Small intestine (tissue), 7 donors: ENCODE measurements around the gene DUSP1. TPM values are rescaled to one million over a fixed set of nuclear protein-coding genes. Genes with fewer than 3 reads are reported as not detected.
A peak's percentile ranks its signal among the peaks of the same experiment; 100 is the strongest.

Experiments
- DNase-seq, 2 donors: peaks; one replicate each; pipeline versions ENCODE4 v3.0.0 to v3.0.0-alpha.2; 2013
- FAIRE-seq: peaks from 2 replicates; lab custom pipeline; 2012; peaks lifted over from hg19 to GRCh38; lab: Jason Lieb, UNC
- H3K27ac ChIP-seq, 3 donors: one replicate each; pipeline ENCODE4 v1.5.1; 2013; ENCODE audit warnings: low read length in 2 of 3, mild to moderate bottlenecking in 2 of 3, control low read depth in 1 of 3, inconsistent platforms in 1 of 3, low read depth in 1 of 3, moderate library complexity in 1 of 3
- H3K27me3 ChIP-seq, 3 donors: one replicate each; pipeline ENCODE4 v1.6.1; 2013; ENCODE audit warnings: low read length in 3 of 3, inconsistent platforms in 1 of 3; ENCODE audit not compliant: control insufficient read depth in 3 of 3, insufficient read depth in 3 of 3
- H3K36me3 ChIP-seq, 3 donors: one replicate each; pipeline ENCODE4 v1.6.1; 2013; ENCODE audit warnings: low read length in 3 of 3, inconsistent platforms in 1 of 3, low read depth in 1 of 3, mild to moderate bottlenecking in 1 of 3, moderate library complexity in 1 of 3; ENCODE audit not compliant: control insufficient read depth in 3 of 3, insufficient read depth in 2 of 3
- H3K4me1 ChIP-seq, 3 donors: one replicate each; pipeline ENCODE4 v1.6.1; 2013; ENCODE audit warnings: low read length in 2 of 3, inconsistent platforms in 1 of 3, low read depth in 1 of 3, mild to moderate bottlenecking in 1 of 3, moderate library complexity in 1 of 3; ENCODE audit not compliant: control insufficient read depth in 3 of 3, insufficient read depth in 2 of 3
- H3K4me3 ChIP-seq, 3 donors: one replicate each; pipeline ENCODE4 v1.5.1; 2013; ENCODE audit warnings: low read length in 3 of 3, control low read depth in 1 of 3, inconsistent platforms in 1 of 3, low read depth in 1 of 3, mild to moderate bottlenecking in 1 of 3, moderate library complexity in 1 of 3
- H3K9me3 ChIP-seq, 2 donors: one replicate each; pipeline ENCODE4 v1.6.1; 2013; ENCODE audit warnings: low read depth in 1 of 2, low read length in 1 of 2; ENCODE audit not compliant: control insufficient read depth in 2 of 2, insufficient read depth in 1 of 2
- WGBS, 3 donors: extraction: QIAGEN DNeasy Blood & Tissue Kit; methylation state at CpG; one replicate each; pipeline ENCODE4 v1.1.7; 2013; 5-methylcytosine and 5-hydroxymethylcytosine counted together
- polyA plus RNA-seq, 4 donors: library from polyadenylated mRNA; stranded (reverse) in 3 of 4; unstranded in 1 of 4; fragments of 200-250 nt in 3 of 4; fragments of 120-200 nt in 1 of 4; gene quantifications; one replicate each; pipeline versions ENCODE4 v1.2.1 to v1.2.3, GENCODE V29; 2013
- donor health status: healthy with polysubstance abuse.
- donor health status: control.
- donor health status: control.
- donor health status: Bipolar disorder and iron deficiency.
- donor health status: healthy.

Gene DUSP1
- polyA plus RNA-seq, 4 donors: 64.4 to 216 (median 109) TPM

GRCh38 chr5:172733974-172734346 is 37.0 kb downstream of the DUSP1 start:
- Histone ChIP-seq H3K4me1 (peaks cover 0 to 25% (median 0%) of the 10 kb centered on the region in 3 donors), H3K27ac (peak overlapping the region in 2 of 3 donors; percentile 75 to 91), H3K36me3 (no peaks in the 10 kb centered on the region), H3K27me3 (no peaks in the 10 kb centered on the region), H3K9me3 (no peaks in the 10 kb centered on the region), H3K4me3 (no peak overlapping the region)
- no peak for DNase-seq
- WGBS, 3 donors: 18 to 31% (median 24%) methylated on average over 4 of the region's 4 CpGs
- no peak for FAIRE-seq

- no peak for FAIRE-seq
- H3K4me1 ChIP-seq: peaks cover 0 to 25% (median 0%) of the 10 kb centered on the region in 3 donors
- 35 to 46% (median 45%) methylated on average over 17 of the region's 17 CpGs for WGBS, 3 donors
- peak overlapping the region; percentile 27 to 91 (median 75) for H3K27ac ChIP-seq
- no peaks in the 10 kb centered on the region for H3K9me3 ChIP-seq
- H3K4me3 ChIP-seq: no peak overlapping the region
- no peaks in the 10 kb centered on the region for H3K27me3 ChIP-seq
- DNase-seq: peak; percentile 60 to 86
- no peaks in the 10 kb centered on the region for H3K36me3 ChIP-seq
Measured at GRCh38 chr5:172733131-172733973, 37.6 kb downstream of the DUSP1 start.

- H3K9me3 ChIP-seq: no peaks in the 10 kb centered on the region
- H3K27ac ChIP-seq: peak overlapping the region in 1 of 3 donors; percentile 91
- WGBS, 3 donors: 84 to 88% (median 85%) methylated on average over 14 of the region's 14 CpGs
- no peaks in the 10 kb centered on the region for H3K27me3 ChIP-seq
- no peak overlapping the region for H3K4me3 ChIP-seq
- no peak for FAIRE-seq
- no peaks in the 10 kb centered on the region for H3K36me3 ChIP-seq
- no peak for DNase-seq
- peaks cover 0 to 25% (median 0%) of the 10 kb centered on the region in 3 donors for H3K4me1 ChIP-seq
Measured at GRCh38 chr5:172732201-172732865, 38.7 kb downstream of the DUSP1 start.

GRCh38 chr5:172731680-172732074 is 39.3 kb downstream of the DUSP1 start:
- Histone ChIP-seq H3K4me1 (peaks cover 0 to 25% (median 0%) of the 10 kb centered on the region in 3 donors), H3K36me3 (no peaks in the 10 kb centered on the region), H3K27me3 (no peaks in the 10 kb centered on the region), H3K4me3 (no peak overlapping the region), H3K27ac (no peak overlapping the region), H3K9me3 (no peaks in the 10 kb centered on the region)
- DNase-seq: no peak
- WGBS, 3 donors: 64 to 82% (median 68%) methylated on average over 9 of the region's 9 CpGs
- no peak for FAIRE-seq

GRCh38 chr5:172730981-172731679 is 39.9 kb downstream of the DUSP1 start:
- FAIRE-seq: no peak
- DNase-seq: peak in 1 of 2 donors; percentile 44
- Histone ChIP-seq H3K4me3 (no peak overlapping the region), H3K27ac (no peak overlapping the region), H3K9me3 (no peaks in the 10 kb centered on the region), H3K4me1 (peaks cover 0 to 25% (median 0%) of the 10 kb centered on the region in 3 donors), H3K27me3 (no peaks in the 10 kb centered on the region), H3K36me3 (no peaks in the 10 kb centered on the region)
- 60 to 79% (median 69%) methylated on average over 16 of the region's 16 CpGs for WGBS, 3 donors

- H3K4me3 ChIP-seq: no peak overlapping the region
- H3K9me3 ChIP-seq: no peaks in the 10 kb centered on the region
- H3K27ac ChIP-seq: no peak overlapping the region
- 93 to 95% (median 95%) methylated on average over 6 of the region's 6 CpGs for WGBS, 3 donors
- no peak for DNase-seq
- H3K4me1 ChIP-seq: peaks cover 0 to 18% (median 0%) of the 10 kb centered on the region in 3 donors
- H3K27me3 ChIP-seq: peaks cover 0 to under 1% (median 0%) of the 10 kb centered on the region in 3 donors
- no peaks in the 10 kb centered on the region for H3K36me3 ChIP-seq
- FAIRE-seq: no peak
Measured at GRCh38 chr5:172730222-172730621, 40.8 kb downstream of the DUSP1 start.

- no peak for DNase-seq
- Histone ChIP-seq H3K36me3 (no peaks in the 10 kb centered on the region), H3K27me3 (peaks cover 0 to 3% (median 0%) of the 10 kb centered on the region in 3 donors), H3K4me3 (no peak overlapping the region), H3K4me1 (peaks cover 0 to 18% (median 0%) of the 10 kb centered on the region in 3 donors), H3K9me3 (no peaks in the 10 kb centered on the region), H3K27ac (no peak overlapping the region)
- WGBS, 3 donors: 88 to 90% (median 90%) methylated on average over 13 of the region's 13 CpGs
- FAIRE-seq: no peak
Measured at GRCh38 chr5:172729588-172729987, 41.4 kb downstream of the DUSP1 start.
